WTC11 (cell line): Measurements from ENCODE around the gene SAMD10.

Experiments
- FOXK1 ChIP-seq: sonication (generic); formaldehyde crosslinking; IDR thresholded peaks from 2 replicates; pipeline ENCODE4 v1.8.0; 2022; ENCODE audit warnings: mild to moderate bottlenecking, moderate library complexity, missing genetic modification reagents
- KAT7 ChIP-seq: sonication (generic); formaldehyde crosslinking; IDR thresholded peaks from 2 replicates; pipeline ENCODE4 v1.8.1; 2023; ENCODE audit warnings: missing genetic modification reagents, mild to moderate bottlenecking, borderline replicate concordance
- NR3C1 ChIP-seq: sonication (generic); formaldehyde crosslinking; conservative IDR thresholded peaks from 2 replicates; pipeline ENCODE4 v1.8.1; 2023; ENCODE audit warnings: low read depth, mild to moderate bottlenecking, missing genetic modification reagents
- ZNF263 ChIP-seq: sonication (generic); formaldehyde crosslinking; IDR thresholded peaks from 2 replicates; pipeline ENCODE4 v1.8.1; 2022; ENCODE audit warnings: low read depth, mild to moderate bottlenecking, moderate library complexity, missing genetic modification reagents
- ZNF416 ChIP-seq: fragments of 250-450 bp; sonication (Bioruptor Pico); IDR thresholded peaks from 2 replicates; pipeline ENCODE4 v1.9.0; 2021; ENCODE audit warnings: mild to moderate bottlenecking, inconsistent platforms
- ZNF423 ChIP-seq: fragments of 250-450 bp; sonication (Bioruptor Pico); IDR thresholded peaks from 2 replicates; pipeline ENCODE4 v2.1.2; 2022; ENCODE audit warnings: mild to moderate bottlenecking, moderate library complexity
- TF ChIP-seq, protein P1 (sequence below): fragments of 200-600 bp; IDR thresholded peaks from 2 replicates; pipeline ENCODE4 v1.8.0; 2022; ENCODE audit warnings: antibody characterized with exemption
- TF ChIP-seq, protein P2 (sequence below): sonication (generic); formaldehyde crosslinking; IDR thresholded peaks from 2 replicates; pipeline ENCODE4 v1.8.1; 2023; ENCODE audit warnings: mild to moderate bottlenecking, missing genetic modification reagents

DNA sequence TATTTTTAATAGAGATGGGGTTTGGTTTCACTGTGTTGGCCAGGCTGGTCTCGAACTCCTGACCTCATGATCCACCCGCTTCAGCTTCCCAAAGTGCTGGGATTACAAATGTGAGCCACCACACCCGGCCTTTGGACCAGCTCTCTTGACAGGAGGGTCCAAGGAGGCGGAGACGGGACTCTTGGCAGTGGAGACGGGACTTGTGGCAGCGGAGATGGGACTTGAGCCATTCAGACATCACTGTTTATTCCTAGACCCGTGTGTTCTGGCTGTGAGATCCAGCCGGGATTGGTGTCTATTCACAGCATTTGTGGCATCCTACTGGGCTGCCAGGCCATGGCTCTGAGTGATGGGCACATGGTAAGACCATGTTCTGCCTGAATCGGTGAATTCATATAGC is 27.0 kb upstream of the SAMD10 start:
- TF ChIP-seq ZNF263 (CRISPR knock-in tag) (no peak), KAT7 (CRISPR knock-in tag) (no peak), ZNF416 (CRISPR knock-in tag) (no peak), FOXK1 (no peak), ZNF423 (CRISPR knock-in tag) (no peak), NR3C1 (CRISPR knock-in tag) (no peak)
- TF ChIP-seq, protein P1, sequence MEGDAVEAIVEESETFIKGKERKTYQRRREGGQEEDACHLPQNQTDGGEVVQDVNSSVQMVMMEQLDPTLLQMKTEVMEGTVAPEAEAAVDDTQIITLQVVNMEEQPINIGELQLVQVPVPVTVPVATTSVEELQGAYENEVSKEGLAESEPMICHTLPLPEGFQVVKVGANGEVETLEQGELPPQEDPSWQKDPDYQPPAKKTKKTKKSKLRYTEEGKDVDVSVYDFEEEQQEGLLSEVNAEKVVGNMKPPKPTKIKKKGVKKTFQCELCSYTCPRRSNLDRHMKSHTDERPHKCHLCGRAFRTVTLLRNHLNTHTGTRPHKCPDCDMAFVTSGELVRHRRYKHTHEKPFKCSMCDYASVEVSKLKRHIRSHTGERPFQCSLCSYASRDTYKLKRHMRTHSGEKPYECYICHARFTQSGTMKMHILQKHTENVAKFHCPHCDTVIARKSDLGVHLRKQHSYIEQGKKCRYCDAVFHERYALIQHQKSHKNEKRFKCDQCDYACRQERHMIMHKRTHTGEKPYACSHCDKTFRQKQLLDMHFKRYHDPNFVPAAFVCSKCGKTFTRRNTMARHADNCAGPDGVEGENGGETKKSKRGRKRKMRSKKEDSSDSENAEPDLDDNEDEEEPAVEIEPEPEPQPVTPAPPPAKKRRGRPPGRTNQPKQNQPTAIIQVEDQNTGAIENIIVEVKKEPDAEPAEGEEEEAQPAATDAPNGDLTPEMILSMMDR = no peak
- TF ChIP-seq, protein P2, sequence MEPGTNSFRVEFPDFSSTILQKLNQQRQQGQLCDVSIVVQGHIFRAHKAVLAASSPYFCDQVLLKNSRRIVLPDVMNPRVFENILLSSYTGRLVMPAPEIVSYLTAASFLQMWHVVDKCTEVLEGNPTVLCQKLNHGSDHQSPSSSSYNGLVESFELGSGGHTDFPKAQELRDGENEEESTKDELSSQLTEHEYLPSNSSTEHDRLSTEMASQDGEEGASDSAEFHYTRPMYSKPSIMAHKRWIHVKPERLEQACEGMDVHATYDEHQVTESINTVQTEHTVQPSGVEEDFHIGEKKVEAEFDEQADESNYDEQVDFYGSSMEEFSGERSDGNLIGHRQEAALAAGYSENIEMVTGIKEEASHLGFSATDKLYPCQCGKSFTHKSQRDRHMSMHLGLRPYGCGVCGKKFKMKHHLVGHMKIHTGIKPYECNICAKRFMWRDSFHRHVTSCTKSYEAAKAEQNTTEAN = no peak
